ENCODE measurements around the gene BGLAP.

The BGLAP gene

GRCh38 chr1:156262461-156263287 lies 20.7 kb downstream of the BGLAP start:
- peaks cover 100% of the 10 kb centered on the region for H3K36me3 Mint-ChIP-seq
- no peaks in the 10 kb centered on the region for H3K9me3 Mint-ChIP-seq
- peaks cover 11% of the 10 kb centered on the region for H3K4me1 Mint-ChIP-seq
- peak overlapping the region; percentile 69 for H3K27ac Mint-ChIP-seq
- ATAC-seq (peak; percentile 71), DNase-seq (ENCODE audit: low spot score in 2 of 2) (no peak)
- no peak overlapping the region for H3K4me3 Mint-ChIP-seq

- H3K4me3 Mint-ChIP-seq: no peak overlapping the region
- H3K27ac Mint-ChIP-seq: peak overlapping the region; percentile 69
- ATAC-seq: no peak
- DNase-seq (ENCODE audit: low spot score in 2 of 2): no peak
- no peaks in the 10 kb centered on the region for H3K9me3 Mint-ChIP-seq
- peaks cover 6% of the 10 kb centered on the region for H3K4me1 Mint-ChIP-seq
- H3K36me3 Mint-ChIP-seq: peaks cover 100% of the 10 kb centered on the region
Observed at GRCh38 chr1:156263288-156263655, 21.3 kb downstream of the BGLAP start.

GRCh38 chr1:156266051-156266450 lies 24.1 kb downstream of the BGLAP start:
- H3K9me3 Mint-ChIP-seq: no peaks in the 10 kb centered on the region
- H3K36me3 Mint-ChIP-seq: peaks cover 100% of the 10 kb centered on the region
- H3K27ac Mint-ChIP-seq: peak overlapping the region; percentile 77
- DNase-seq (ENCODE audit: low spot score in 2 of 2): no peak
- no peak overlapping the region for H3K4me3 Mint-ChIP-seq
- ATAC-seq: no peak
- no peaks in the 10 kb centered on the region for H3K4me1 Mint-ChIP-seq

- H3K27ac Mint-ChIP-seq: no peak overlapping the region
- no peak overlapping the region for H3K4me3 Mint-ChIP-seq
- peaks cover 100% of the 10 kb centered on the region for H3K36me3 Mint-ChIP-seq
- no peaks in the 10 kb centered on the region for H3K4me1 Mint-ChIP-seq
- ATAC-seq: no peak
- H3K9me3 Mint-ChIP-seq: no peaks in the 10 kb centered on the region
- DNase-seq (ENCODE audit: low spot score in 2 of 2): no peak
Observed at GRCh38 chr1:156268336-156268735, 26.4 kb downstream of the BGLAP start.

GRCh38 chr1:156270314-156270713 lies 28.3 kb downstream of the BGLAP start:
- Mint-ChIP-seq H3K9me3 (no peaks in the 10 kb centered on the region), H3K4me3 (no peak overlapping the region), H3K4me1 (no peaks in the 10 kb centered on the region), H3K27ac (no peak overlapping the region), H3K36me3 (peaks cover 100% of the 10 kb centered on the region)
- DNase-seq (ENCODE audit: low spot score in 2 of 2): no peak
- ATAC-seq: no peak

GRCh38 chr1:156276532-156276931 lies 34.5 kb downstream of the BGLAP start:
- Mint-ChIP-seq H3K4me1 (peaks cover 30% of the 10 kb centered on the region), H3K27ac (peak overlapping the region; percentile 17), H3K4me3 (no peak overlapping the region), H3K36me3 (peaks cover 93% of the 10 kb centered on the region), H3K9me3 (no peaks in the 10 kb centered on the region)
- DNase-seq (ENCODE audit: low spot score in 2 of 2) (no peak), ATAC-seq (no peak)

- peaks cover 32% of the 10 kb centered on the region for H3K4me1 Mint-ChIP-seq
- DNase-seq (ENCODE audit: low spot score in 2 of 2) (no peak), ATAC-seq (no peak)
- no peak overlapping the region for H3K4me3 Mint-ChIP-seq
- peak overlapping the region; percentile 17 for H3K27ac Mint-ChIP-seq
- H3K36me3 Mint-ChIP-seq: peaks cover 90% of the 10 kb centered on the region
- H3K9me3 Mint-ChIP-seq: no peaks in the 10 kb centered on the region
Observed at GRCh38 chr1:156276966-156277381, 35.0 kb downstream of the BGLAP start.

GRCh38 chr1:156279837-156280236 lies 37.9 kb downstream of the BGLAP start:
- Mint-ChIP-seq H3K36me3 (peaks cover 73% of the 10 kb centered on the region), H3K4me1 (peaks cover 48% of the 10 kb centered on the region), H3K9me3 (no peaks in the 10 kb centered on the region), H3K27ac (peak overlapping the region; percentile 97), H3K4me3 (peak overlapping the region; percentile 93)
- DNase-seq (ENCODE audit: low spot score in 2 of 2): no peak
- no peak for ATAC-seq

GRCh38 chr1:156281281-156281680 lies 39.3 kb downstream of the BGLAP start:
- ATAC-seq (peak; percentile 85), DNase-seq (ENCODE audit: low spot score in 2 of 2) (peak; percentile 36 to 72)
- Mint-ChIP-seq H3K36me3 (peaks cover 65% of the 10 kb centered on the region), H3K4me1 (peaks cover 51% of the 10 kb centered on the region), H3K4me3 (peak overlapping the region; percentile 93), H3K9me3 (no peaks in the 10 kb centered on the region), H3K27ac (peak overlapping the region; percentile 97)

GRCh38 chr1:156281693-156282478 lies 39.9 kb downstream of the BGLAP start:
- peak; percentile 6 to 69 for DNase-seq (ENCODE audit: low spot score in 2 of 2)
- peak; percentile 2 for ATAC-seq
- H3K27ac Mint-ChIP-seq: peak overlapping the region; percentile 97

GRCh38 chr1:156282479-156283222 lies 40.7 kb downstream of the BGLAP start, which contains the start of gene SMG5:
SMG5 (minus strand) TSS chr1:156282825; CDS start chr1:156282680, 145 bp downstream.
- peaks cover 65% of the 10 kb centered on the region for H3K36me3 Mint-ChIP-seq
- peak; percentile 91 to 96 for DNase-seq (ENCODE audit: low spot score in 2 of 2)
- peak within 1 kb of the TSS; percentile 97 for H3K27ac Mint-ChIP-seq
- peak; percentile 90 for ATAC-seq
- H3K4me3 Mint-ChIP-seq: peak within 1 kb of the TSS; percentile 93
- H3K9me3 Mint-ChIP-seq: no peaks in the 10 kb centered on the region
- peaks cover 51% of the 10 kb centered on the region for H3K4me1 Mint-ChIP-seq

More at GRCh38 chr1:156281693-156282478, 39.9 kb downstream of the BGLAP start:
- Mint-ChIP-seq H3K4me3 (peak overlapping the region; percentile 93), H3K4me1 (peaks cover 51% of the 10 kb centered on the region), H3K36me3 (peaks cover 65% of the 10 kb centered on the region), H3K9me3 (no peaks in the 10 kb centered on the region)

GRCh38 chr1:156283521-156283920 lies 41.5 kb downstream of the BGLAP start:
- Mint-ChIP-seq H3K4me3 (peak overlapping the region; percentile 93), H3K9me3 (no peaks in the 10 kb centered on the region), H3K36me3 (peaks cover 65% of the 10 kb centered on the region), H3K27ac (peak overlapping the region; percentile 97), H3K4me1 (peaks cover 42% of the 10 kb centered on the region)
- DNase-seq (ENCODE audit: low spot score in 2 of 2) (no peak), ATAC-seq (no peak)

GRCh38 chr1:156284112-156284511 lies 42.1 kb downstream of the BGLAP start, which contains the start of gene TMEM79:
TMEM79 (plus strand) TSS chr1:156284325; CDS start chr1:156285227, 902 bp downstream.
- DNase-seq (ENCODE audit: low spot score in 2 of 2) (no peak), ATAC-seq (no peak)

GRCh38 chr1:156284757-156285156 lies 42.8 kb downstream of the BGLAP start:
- no peak overlapping the region for H3K4me3 Mint-ChIP-seq

More at GRCh38 chr1:156284112-156284511, 42.1 kb downstream of the BGLAP start, which contains the start of gene TMEM79:
- peak within 1 kb of the TSS; percentile 93 for H3K4me3 Mint-ChIP-seq
- H3K36me3 Mint-ChIP-seq: peaks cover 65% of the 10 kb centered on the region
- H3K27ac Mint-ChIP-seq: peak within 1 kb of the TSS; percentile 97
- H3K9me3 Mint-ChIP-seq: no peaks in the 10 kb centered on the region
- peaks cover 39% of the 10 kb centered on the region for H3K4me1 Mint-ChIP-seq

GRCh38 chr1:156285437-156285836 lies 43.5 kb downstream of the BGLAP start:
- Mint-ChIP-seq H3K36me3 (peaks cover 62% of the 10 kb centered on the region), H3K4me3 (no peak overlapping the region), H3K9me3 (no peaks in the 10 kb centered on the region), H3K27ac (no peak overlapping the region), H3K4me1 (peaks cover 32% of the 10 kb centered on the region)
- DNase-seq (ENCODE audit: low spot score in 2 of 2) (no peak), ATAC-seq (no peak)

More at GRCh38 chr1:156284757-156285156, 42.8 kb downstream of the BGLAP start:
- no peak for ATAC-seq
- no peaks in the 10 kb centered on the region for H3K9me3 Mint-ChIP-seq
- H3K36me3 Mint-ChIP-seq: peaks cover 65% of the 10 kb centered on the region
- H3K4me1 Mint-ChIP-seq: peaks cover 39% of the 10 kb centered on the region
- DNase-seq (ENCODE audit: low spot score in 2 of 2): no peak
- H3K27ac Mint-ChIP-seq: peak overlapping the region; percentile 13

Measured in stimulated activated effector memory CD8-positive, alpha-beta T cell treated with anti-CD3 and anti-CD28 coated beads, Interleukin-12 subunit alpha, Interleukin-12 subunit beta, amount 100 ng/mL, for 72 hours (primary cell).